GM12874 (cell line): ENCODE results near the gene MED13.

Experiments used
- CTCF ChIP-seq: IDR thresholded peaks from 2 replicates; pipeline ENCODE4 v1.5.1; 2011; ENCODE audit warnings: low read depth, mild to moderate bottlenecking, control low read depth, low read length, moderate library complexity; ENCODE audit not compliant: insufficient read depth

The MED13 gene

GRCh38 chr17:62062944-62063343, 2.1 kb downstream of the MED13 start:
- TF ChIP-seq CTCF: no peak

- TF ChIP-seq CTCF: no peak
These were observed 2.8 kb downstream of the MED13 start for GRCh38 chr17:62062302-62062701.

GRCh38 chr17:62059414-62059813, 5.7 kb downstream of the MED13 start:
- TF ChIP-seq CTCF: no peak

GRCh38 chr17:62058611-62059010, 6.5 kb downstream of the MED13 start:
- TF ChIP-seq CTCF: no peak

GRCh38 chr17:62057696-62058095, 7.4 kb downstream of the MED13 start:
- TF ChIP-seq CTCF: no peak

GRCh38 chr17:62052765-62053338, 12.2 kb downstream of the MED13 start:
- TF ChIP-seq CTCF: no peak

GRCh38 chr17:62051053-62051452, 14.0 kb downstream of the MED13 start:
- TF ChIP-seq CTCF: no peak
